EH (cell line): ENCODE data around the gene IFT20.
"Not testable (repeated sequence)": the region's sequence is repeated elsewhere in the genome, so short reads cannot be mapped to it uniquely, and the experiment has no call there.

Experiments used
- DNase-seq: peaks from one replicate; pipeline ENCODE4 v3.0.0-alpha.2; 2015; ENCODE audit warnings: low read depth

The IFT20 gene

GRCh38 chr17:28306954-28307401, 28.3 kb downstream of the IFT20 start:
- DNase-seq: no peak

- no peak for DNase-seq
Observed at GRCh38 chr17:28298449-28298848, 36.8 kb downstream of the IFT20 start.

- DNase-seq: no peak
Observed at GRCh38 chr17:28295677-28296578, 39.3 kb downstream of the IFT20 start.

- DNase-seq: no peak
Observed at GRCh38 chr17:28293994-28294393, 41.3 kb downstream of the IFT20 start.

- not testable (repeated sequence) for DNase-seq
Observed at GRCh38 chr17:28292878-28293277, 42.4 kb downstream of the IFT20 start.

- no peak for DNase-seq
Observed at GRCh38 chr17:28291780-28292330, 43.4 kb downstream of the IFT20 start.

GRCh38 chr17:28290703-28291102, 44.6 kb downstream of the IFT20 start:
- peak; percentile 9 for DNase-seq

- DNase-seq: no peak
Observed at GRCh38 chr17:28285965-28286364, 49.3 kb downstream of the IFT20 start.

- peak; percentile 91 for DNase-seq
Observed at GRCh38 chr17:28282596-28282995, 52.7 kb downstream of the IFT20 start.

GRCh38 chr17:28280826-28281225, 54.4 kb downstream of the IFT20 start:
- DNase-seq: no peak

- DNase-seq: peak; percentile 74
Observed at GRCh38 chr17:28279411-28279810, 55.9 kb downstream of the IFT20 start.
